Measurements from ENCODE around the gene ITPKC. TPM values are rescaled to one million over a fixed set of nuclear protein-coding genes. Genes with fewer than 3 reads are reported as not detected.

Gene ITPKC
- total RNA-seq, 4 donors from 2014 or later: 18.3 to 49.7 (median 25.1) TPM

DNA sequence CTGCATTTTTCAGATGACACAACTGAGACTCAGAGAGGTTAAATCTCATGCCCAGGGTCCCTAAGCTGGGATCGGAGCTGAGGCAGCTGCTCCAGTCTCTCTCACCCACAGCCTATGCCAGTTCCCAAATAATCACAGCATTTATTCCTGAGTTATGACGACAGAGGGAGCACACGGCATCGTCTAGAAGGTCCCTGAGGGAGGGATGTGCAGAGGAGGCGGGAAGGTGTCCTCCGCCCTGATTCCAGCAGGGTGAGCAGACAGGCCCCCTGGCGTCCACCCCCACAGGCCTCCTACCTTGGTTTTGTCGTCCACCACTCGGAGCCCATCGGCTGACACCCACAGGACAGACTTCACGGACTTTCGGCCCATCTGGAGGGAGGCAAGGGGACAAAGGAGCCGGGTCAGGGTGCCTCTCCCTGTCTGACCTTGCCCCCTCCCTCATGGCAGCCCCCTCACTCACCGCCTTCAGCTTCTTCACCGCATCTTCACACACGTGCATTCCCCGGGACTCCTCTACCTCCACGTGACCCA lies 34.4 kb upstream of the ITPKC start:
- TF ChIP-seq POLR2A (IDR thresholded peaks at IDR 0.05): no peak
- TF ChIP-seq, protein P1, sequence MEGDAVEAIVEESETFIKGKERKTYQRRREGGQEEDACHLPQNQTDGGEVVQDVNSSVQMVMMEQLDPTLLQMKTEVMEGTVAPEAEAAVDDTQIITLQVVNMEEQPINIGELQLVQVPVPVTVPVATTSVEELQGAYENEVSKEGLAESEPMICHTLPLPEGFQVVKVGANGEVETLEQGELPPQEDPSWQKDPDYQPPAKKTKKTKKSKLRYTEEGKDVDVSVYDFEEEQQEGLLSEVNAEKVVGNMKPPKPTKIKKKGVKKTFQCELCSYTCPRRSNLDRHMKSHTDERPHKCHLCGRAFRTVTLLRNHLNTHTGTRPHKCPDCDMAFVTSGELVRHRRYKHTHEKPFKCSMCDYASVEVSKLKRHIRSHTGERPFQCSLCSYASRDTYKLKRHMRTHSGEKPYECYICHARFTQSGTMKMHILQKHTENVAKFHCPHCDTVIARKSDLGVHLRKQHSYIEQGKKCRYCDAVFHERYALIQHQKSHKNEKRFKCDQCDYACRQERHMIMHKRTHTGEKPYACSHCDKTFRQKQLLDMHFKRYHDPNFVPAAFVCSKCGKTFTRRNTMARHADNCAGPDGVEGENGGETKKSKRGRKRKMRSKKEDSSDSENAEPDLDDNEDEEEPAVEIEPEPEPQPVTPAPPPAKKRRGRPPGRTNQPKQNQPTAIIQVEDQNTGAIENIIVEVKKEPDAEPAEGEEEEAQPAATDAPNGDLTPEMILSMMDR (IDR thresholded peaks at IDR 0.05): no peak
- intact Hi-C loops (cut with DNase I): no loop called here
- Histone ChIP-seq H3K27me3 (no peaks in the 10 kb centered on the region), H3K9me3 (no peaks in the 10 kb centered on the region), H3K4me3 (replicated peaks in 1 of 3) (no peak overlapping the region), H3K36me3 (peaks cover 6 to 15% of the 10 kb centered on the region in 2 donors), H3K4me1 (no peaks in the 10 kb centered on the region), H3K27ac (no peak overlapping the region)
- DNase-seq: no peak
- 92 to 94% methylated on average over 18 of the region's 18 CpGs for WGBS, 2 donors

DNA sequence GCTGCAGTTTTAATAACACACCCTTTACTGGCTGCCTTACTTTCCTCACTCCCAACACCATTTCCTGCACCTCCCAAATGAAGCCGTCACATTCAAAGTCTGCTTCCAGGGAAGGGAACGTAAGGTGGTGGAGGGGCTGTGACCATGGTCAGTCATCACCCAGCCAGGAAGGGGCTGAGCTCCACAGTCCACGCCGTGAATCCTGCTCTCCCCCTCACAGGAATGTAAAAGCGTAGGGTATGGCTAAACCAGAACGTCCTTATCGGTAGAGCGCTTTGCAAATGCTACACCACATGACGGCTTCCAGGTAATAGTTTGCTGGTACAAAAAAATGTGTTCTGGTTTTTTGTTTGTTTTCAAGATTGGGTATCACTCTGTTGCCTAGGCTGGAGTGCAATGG lies 33.5 kb upstream of the ITPKC start:
- peaks cover 5 to 10% of the 10 kb centered on the region in 2 donors for H3K36me3 ChIP-seq
- no peak for TF ChIP-seq POLR2A (IDR thresholded peaks at IDR 0.05)

DNA sequence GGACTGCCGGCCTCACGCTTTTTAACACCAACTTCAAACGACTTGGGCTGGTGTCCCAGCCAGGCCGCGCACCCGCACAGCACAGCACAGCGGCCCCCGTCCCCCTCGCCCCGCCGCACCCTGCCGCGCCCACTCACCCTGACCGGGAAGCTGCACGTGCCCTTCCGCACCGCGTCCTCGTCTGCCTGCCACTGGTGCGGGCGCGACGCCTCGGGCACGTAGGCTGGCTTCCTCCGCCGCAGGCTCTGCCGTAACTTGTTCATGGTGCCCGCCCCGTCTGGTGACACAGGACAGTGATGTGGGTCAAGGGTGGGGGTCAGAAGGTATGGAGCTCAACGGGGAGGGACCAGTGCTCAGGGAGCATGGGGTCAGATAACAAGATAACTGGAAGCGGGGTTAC lies 32.6 kb upstream of the ITPKC start:
- no peak overlapping the region for H3K4me3 ChIP-seq (replicated peaks in 1 of 3)
- no peak for TF ChIP-seq POLR2A (IDR thresholded peaks at IDR 0.05)
- TF ChIP-seq, protein P1 (IDR thresholded peaks at IDR 0.05): no peak
- 96% methylated on average over 32 of the region's 32 CpGs for WGBS, 2 donors
- H3K36me3 ChIP-seq: peaks cover 5 to 9% of the 10 kb centered on the region in 2 donors
- intact Hi-C loops (cut with DNase I): no loop called here
- no peaks in the 10 kb centered on the region for H3K9me3 ChIP-seq
- H3K4me1 ChIP-seq: no peaks in the 10 kb centered on the region
- no peak overlapping the region for H3K27ac ChIP-seq
- no peak for DNase-seq
- H3K27me3 ChIP-seq: no peaks in the 10 kb centered on the region

More for the DNA sequence above, 33.5 kb upstream of the ITPKC start:
- Histone ChIP-seq H3K27me3 (no peaks in the 10 kb centered on the region), H3K4me3 (replicated peaks in 1 of 3) (no peak overlapping the region), H3K27ac (no peak overlapping the region), H3K4me1 (no peaks in the 10 kb centered on the region), H3K9me3 (no peaks in the 10 kb centered on the region)
- no peak for DNase-seq
- intact Hi-C loops (cut with DNase I): no loop called here
- 93 to 95% methylated on average over 9 of the region's 9 CpGs for WGBS, 2 donors

DNA sequence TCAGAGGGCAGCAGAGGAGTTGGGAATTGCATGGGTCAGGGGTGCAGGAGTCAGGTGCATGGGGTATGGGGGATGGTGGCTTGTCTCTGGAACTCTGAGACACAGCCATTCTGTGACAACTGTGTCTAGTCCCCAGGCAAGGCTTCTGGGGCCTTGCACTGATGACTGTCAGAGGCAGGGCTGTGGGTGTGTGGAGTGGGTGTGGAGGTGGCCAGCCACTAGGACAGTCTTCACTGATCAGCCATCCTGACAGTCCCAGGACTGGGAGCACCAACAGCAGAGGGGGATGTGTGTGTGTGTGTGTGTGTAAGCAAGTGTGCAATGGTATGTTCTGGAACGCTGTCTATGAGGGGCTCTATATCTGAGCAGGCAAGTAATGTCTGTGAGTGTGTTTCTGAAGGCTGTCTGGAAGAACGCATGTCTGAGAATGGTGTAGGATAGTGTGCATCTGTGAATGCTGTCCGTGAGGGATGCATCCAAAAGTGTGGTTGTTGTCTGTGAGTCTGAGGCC lies 31.8 kb upstream of the ITPKC start:
- intact Hi-C loops (cut with DNase I): no loop called here
- TF ChIP-seq POLR2A (IDR thresholded peaks at IDR 0.05): no peak
- TF ChIP-seq, protein P1 (IDR thresholded peaks at IDR 0.05): no peak
- DNase-seq: no peak
- H3K9me3 ChIP-seq: no peaks in the 10 kb centered on the region
- peaks cover 5 to 6% of the 10 kb centered on the region in 2 donors for H3K4me1 ChIP-seq
- 95 to 97% methylated on average over 3 of the region's 3 CpGs for whole genome bisulfite sequencing, 2 donors
- no peak overlapping the region for H3K4me3 ChIP-seq (replicated peaks in 1 of 3)
- peaks cover 5 to 6% of the 10 kb centered on the region in 2 donors for H3K36me3 ChIP-seq
- no peak overlapping the region for H3K27ac ChIP-seq
- no peaks in the 10 kb centered on the region for H3K27me3 ChIP-seq

DNA sequence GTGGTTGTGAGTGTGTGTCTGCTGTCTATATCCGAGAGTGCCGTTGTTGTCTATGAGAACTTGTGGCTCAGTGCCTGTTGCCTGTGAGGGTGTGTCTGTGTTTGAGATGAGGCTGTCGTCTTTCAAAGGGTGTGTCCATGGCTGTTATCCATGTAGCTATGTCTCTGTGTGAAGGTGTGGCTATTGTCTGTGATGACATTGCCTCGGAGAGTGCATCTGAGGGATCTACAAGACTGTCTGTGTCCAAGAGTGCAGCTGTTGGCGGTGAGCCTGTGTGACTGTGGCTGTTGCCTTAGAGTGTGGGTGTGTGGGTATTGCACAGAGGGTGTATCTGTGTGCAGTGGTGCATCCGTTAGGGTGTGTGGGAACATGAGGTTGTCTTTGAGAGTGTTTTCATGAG lies 31.3 kb upstream of the ITPKC start:
- DNase-seq: no peak
- Histone ChIP-seq H3K27ac (no peak overlapping the region), H3K4me3 (replicated peaks in 1 of 3) (no peak overlapping the region), H3K9me3 (no peaks in the 10 kb centered on the region), H3K27me3 (no peaks in the 10 kb centered on the region), H3K36me3 (peaks cover 3 to 5% of the 10 kb centered on the region in 2 donors), H3K4me1 (peaks cover 5 to 8% of the 10 kb centered on the region in 2 donors)
- intact Hi-C loops (cut with DNase I): no loop called here
- TF ChIP-seq POLR2A (IDR thresholded peaks at IDR 0.05): no peak
- TF ChIP-seq, protein P1 (IDR thresholded peaks at IDR 0.05): no peak
- 82 to 87% methylated on average over 5 to 6 of the region's 6 CpGs for WGBS, 2 donors
